ENCODE data around the gene FBXO8. TPM values are rescaled to one million over a fixed set of nuclear protein-coding genes. Genes with fewer than 3 reads are reported as not detected.
A peak's percentile ranks its signal among the peaks of the same experiment; 100 is the strongest.

FBXO8 gene
- polyA plus RNA-seq, 1 of the 3 experiments (the other 2 are of a cell fraction): 16.0 TPM

GRCh38 chr4:174282836-174283506 is 496 bp downstream of the FBXO8 start:
- Histone ChIP-seq H3K27me3 (ENCODE audit: insufficient read depth) (no peaks in the 10 kb centered on the region), H3K27ac (ENCODE audit: low read depth in 2 of 2, low read length in 1 of 2) (peak overlapping the region; percentile 99), H3K4me2 (peak overlapping the region; percentile 80), H3K9me2 (no peaks in the 10 kb centered on the region), H3K4me3 (ENCODE audit: low read depth in 2 of 2, low read length in 1 of 2) (peak overlapping the region; percentile 93 to 98), H3K9me3 (peaks cover 10% of the 10 kb centered on the region; the same call in 1 of the 2 replicates), H4K20me1 (ENCODE audit: insufficient read depth) (no peaks in the 10 kb centered on the region), H3K36me3 (replicated peaks in 1 of 2; ENCODE audit: control insufficient read depth in 1 of 2, insufficient read depth in 2 of 2, low read length in 1 of 2) (peaks cover 8 to 22% of the 10 kb centered on the region in 2 experiments), H3K79me2 (ENCODE audit: insufficient read depth) (peaks cover 88% of the 10 kb centered on the region), H3F3A (replicated peaks; ENCODE audit: insufficient read depth) (peaks cover 3% of the 10 kb centered on the region), H3K4me1 (ENCODE audit: control insufficient read depth in 1 of 2, insufficient read depth in 2 of 2, low read depth in 1 of 2, low read length in 1 of 2) (peaks cover 4 to 9% of the 10 kb centered on the region in 2 experiments; a peak in 2 of 4 replicates), H2AFZ (ENCODE audit: low read depth) (peak overlapping the region; percentile 96), H3K9ac (peak overlapping the region; percentile 97)
- DNase-seq: peak; percentile 80
- under 1% methylated on average over 22 of the region's 22 CpGs for WGBS (ENCODE audit: low lambda C conversion rate)
- CTCF ChIA-PET: interaction anchor here (1.4 kb wide), 1 partner anchor 17 kb away, joined by 4 read pairs; no protein-coding TSS in a partner anchor
- POLR2A ChIA-PET: interaction anchor here (0.6 to 1.4 kb wide), 7 partner anchors 16 to 170 kb away, joined by 3 to 5 read pairs (median 3); no protein-coding TSS in a partner anchor
- TF ChIP-seq CTCF (IDR thresholded peaks at IDR 0.05) (no peak), ELF1 (IDR thresholded peaks at IDR 0.05) (no peak), GABPA (IDR thresholded peaks at IDR 0.05; ENCODE audit: low read depth) (no peak), USF2 (IDR thresholded peaks at IDR 0.05; ENCODE audit: borderline replicate concordance, low read depth, low read length) (no peak), USF1 (IDR thresholded peaks at IDR 0.05; ENCODE audit: borderline replicate concordance, low read depth) (no peak), YY1 (IDR thresholded peaks at IDR 0.05; ENCODE audit: low read depth) (no peak), MAX (IDR thresholded peaks at IDR 0.05; ENCODE audit: low read depth) (no peak), MXI1 (IDR thresholded peaks at IDR 0.05; ENCODE audit: low read depth, low read length) (peak; percentile 67), POLR2AphosphoS5 (IDR thresholded peaks at IDR 0.05; ENCODE audit: low read depth, low read length) (no peak), SMC3 (IDR thresholded peaks at IDR 0.05; ENCODE audit: low read depth, low read length) (no peak), MEF2A (IDR thresholded peaks at IDR 0.05; ENCODE audit: borderline replicate concordance, low read depth) (no peak), CHD2 (IDR thresholded peaks at IDR 0.05; ENCODE audit: low read length, partially characterized antibody) (peak; percentile 73), NFIC (IDR thresholded peaks at IDR 0.05; ENCODE audit: borderline replicate concordance) (no peak), TAF1 (IDR thresholded peaks at IDR 0.05; ENCODE audit: borderline replicate concordance, low read depth, low read length) (0 out of 2 replicates have a peak, but pooled peaks have one; percentile 15), SIN3A (IDR thresholded peaks at IDR 0.05; ENCODE audit: borderline replicate concordance, low read depth, low read length) (0 out of 2 replicates have a peak, but pooled peaks have one; percentile 14), FOXJ3 (CRISPR knock-in tag; IDR thresholded peaks at IDR 0.05) (no peak), RAD21 (IDR thresholded peaks at IDR 0.05; ENCODE audit: low read length) (no peak), JUND (IDR thresholded peaks at IDR 0.05) (no peak), EZH2phosphoT487 (IDR thresholded peaks at IDR 0.05; ENCODE audit: borderline replicate concordance, low read depth) (no peak), IRF3 (IDR thresholded peaks at IDR 0.05; ENCODE audit: low read depth, low read length) (peak; percentile 82), RFX5 (IDR thresholded peaks at IDR 0.05; ENCODE audit: low read length) (peak; percentile 83), TEAD4 (IDR thresholded peaks at IDR 0.05; ENCODE audit: borderline replicate concordance, insufficient read depth) (no peak), FOSL2 (IDR thresholded peaks at IDR 0.05; ENCODE audit: borderline replicate concordance, low read depth) (no peak)
- TF ChIP-seq, protein P1, sequence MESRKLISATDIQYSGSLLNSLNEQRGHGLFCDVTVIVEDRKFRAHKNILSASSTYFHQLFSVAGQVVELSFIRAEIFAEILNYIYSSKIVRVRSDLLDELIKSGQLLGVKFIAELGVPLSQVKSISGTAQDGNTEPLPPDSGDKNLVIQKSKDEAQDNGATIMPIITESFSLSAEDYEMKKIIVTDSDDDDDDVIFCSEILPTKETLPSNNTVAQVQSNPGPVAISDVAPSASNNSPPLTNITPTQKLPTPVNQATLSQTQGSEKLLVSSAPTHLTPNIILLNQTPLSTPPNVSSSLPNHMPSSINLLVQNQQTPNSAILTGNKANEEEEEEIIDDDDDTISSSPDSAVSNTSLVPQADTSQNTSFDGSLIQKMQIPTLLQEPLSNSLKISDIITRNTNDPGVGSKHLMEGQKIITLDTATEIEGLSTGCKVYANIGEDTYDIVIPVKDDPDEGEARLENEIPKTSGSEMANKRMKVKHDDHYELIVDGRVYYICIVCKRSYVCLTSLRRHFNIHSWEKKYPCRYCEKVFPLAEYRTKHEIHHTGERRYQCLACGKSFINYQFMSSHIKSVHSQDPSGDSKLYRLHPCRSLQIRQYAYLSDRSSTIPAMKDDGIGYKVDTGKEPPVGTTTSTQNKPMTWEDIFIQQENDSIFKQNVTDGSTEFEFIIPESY (IDR thresholded peaks at IDR 0.05; ENCODE audit: borderline replicate concordance, low read depth): no peak
- TF ChIP-seq, protein P2, sequence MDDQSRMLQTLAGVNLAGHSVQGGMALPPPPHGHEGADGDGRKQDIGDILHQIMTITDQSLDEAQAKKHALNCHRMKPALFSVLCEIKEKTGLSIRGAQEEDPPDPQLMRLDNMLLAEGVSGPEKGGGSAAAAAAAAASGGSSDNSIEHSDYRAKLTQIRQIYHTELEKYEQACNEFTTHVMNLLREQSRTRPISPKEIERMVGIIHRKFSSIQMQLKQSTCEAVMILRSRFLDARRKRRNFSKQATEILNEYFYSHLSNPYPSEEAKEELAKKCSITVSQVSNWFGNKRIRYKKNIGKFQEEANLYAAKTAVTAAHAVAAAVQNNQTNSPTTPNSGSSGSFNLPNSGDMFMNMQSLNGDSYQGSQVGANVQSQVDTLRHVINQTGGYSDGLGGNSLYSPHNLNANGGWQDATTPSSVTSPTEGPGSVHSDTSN (IDR thresholded peaks at IDR 0.05): peak; percentile 99
